Measurements from ENCODE around the gene RTP1.

- no peak for TF ChIP-seq CTCF (IDR thresholded peaks at IDR 0.05; ENCODE audit: low read depth, low read length, poor library complexity, severe bottlenecking)
- no peak for TF ChIP-seq EZH2phosphoT487 (IDR thresholded peaks at IDR 0.05; ENCODE audit: borderline replicate concordance, low read length)
Measured at GRCh38 chr3:187207624-187208023, 10.3 kb downstream of the RTP1 start.
